ENCODE measurements around the gene MYLK.

Gene MYLK

GRCh38 chr3:123877466-123877865 is 6.7 kb downstream of the MYLK start:
- no peak for DNase-seq

DNA sequence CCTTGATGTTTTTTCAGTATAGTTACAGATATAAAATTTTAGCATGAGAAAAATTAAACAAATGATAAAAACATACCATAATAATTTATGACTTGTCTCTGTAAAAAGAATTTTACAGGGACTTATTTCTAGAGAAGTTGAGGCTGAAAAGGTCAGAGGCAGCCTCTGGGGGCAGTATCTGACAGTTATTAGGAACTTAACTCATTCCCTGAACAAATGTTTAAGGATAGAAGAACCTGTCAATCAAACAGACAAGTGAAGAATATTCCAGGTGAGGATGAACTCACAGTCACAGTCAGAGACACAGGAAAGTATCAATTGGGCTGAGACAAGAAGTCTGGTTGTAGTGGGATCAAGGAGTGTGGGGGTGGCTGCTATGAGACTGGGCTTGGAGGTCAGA is 7.3 kb downstream of the MYLK start:
- no peak for DNase-seq

GRCh38 chr3:123872621-123873020 is 11.5 kb downstream of the MYLK start:
- no peak for DNase-seq

DNA sequence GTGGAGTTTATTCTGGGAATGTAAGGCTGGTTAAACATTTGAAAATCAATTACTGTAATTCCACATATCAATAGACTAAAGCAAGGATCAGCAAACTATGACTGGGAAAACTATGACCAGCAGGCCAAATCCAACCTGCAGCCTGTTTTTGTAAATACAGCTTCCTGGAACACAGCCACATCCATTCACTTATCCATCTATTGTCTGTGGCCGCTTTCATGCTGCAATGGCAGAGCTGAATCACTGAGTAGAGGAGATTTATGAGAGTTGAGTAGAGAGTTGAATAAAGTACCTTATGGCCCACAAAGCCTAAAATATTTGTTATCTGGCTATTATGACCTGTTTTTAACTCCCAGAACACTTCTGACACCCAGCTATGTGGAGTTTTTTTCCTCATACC is 12.2 kb downstream of the MYLK start:
- no peak for DNase-seq

- no peak for DNase-seq
Measured at GRCh38 chr3:123870033-123870432, 14.1 kb downstream of the MYLK start.

DNA sequence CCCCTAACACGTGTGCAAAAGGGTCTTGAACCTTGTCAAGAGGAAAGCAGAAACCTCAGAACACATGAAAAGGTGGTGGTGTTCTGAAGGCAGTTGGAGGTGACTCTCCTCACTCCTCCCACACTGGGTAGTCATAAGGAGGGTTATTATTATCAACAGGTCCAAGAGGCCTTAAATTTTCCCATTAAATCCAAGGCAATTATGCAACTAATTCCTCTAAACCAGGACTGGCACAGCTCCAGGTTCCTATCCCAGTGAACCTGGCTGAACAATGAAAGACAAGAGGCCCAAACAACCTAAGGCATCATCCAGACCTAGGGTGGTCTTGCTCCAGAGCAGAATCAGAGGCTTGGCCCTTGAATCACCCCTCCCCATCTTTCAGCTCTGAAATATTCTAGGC is 15.0 kb downstream of the MYLK start:
- no peak for DNase-seq

GRCh38 chr3:123864706-123865105 is 19.4 kb downstream of the MYLK start:
- no peak for DNase-seq

- DNase-seq, result no peak
Measured at GRCh38 chr3:123862152-123862551, 22.0 kb downstream of the MYLK start.

- DNase-seq, result no peak
Measured at GRCh38 chr3:123861081-123861836, 22.9 kb downstream of the MYLK start.

- no peak for DNase-seq
Measured at GRCh38 chr3:123859177-123859576, 25.0 kb downstream of the MYLK start.

DNA sequence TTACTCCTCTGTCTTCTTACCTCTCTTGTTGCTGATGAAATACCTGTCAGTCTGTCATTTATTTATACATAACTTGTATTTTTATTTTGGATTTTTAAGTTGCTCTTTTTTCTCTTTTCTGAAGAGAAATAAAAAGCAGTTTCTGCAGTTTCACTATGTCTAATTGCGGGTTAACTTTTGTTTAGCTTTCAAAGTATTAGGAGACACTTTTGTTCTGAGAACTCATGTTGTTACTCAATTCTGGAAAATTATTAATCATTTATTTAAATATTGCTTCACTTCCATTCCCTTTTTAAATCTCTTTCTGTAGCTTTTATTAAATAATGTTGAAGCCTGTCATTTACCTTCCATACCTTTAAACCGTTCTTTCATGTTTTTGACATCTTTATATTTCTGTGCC is 29.2 kb downstream of the MYLK start:
- DNase-seq, result no peak

DNA sequence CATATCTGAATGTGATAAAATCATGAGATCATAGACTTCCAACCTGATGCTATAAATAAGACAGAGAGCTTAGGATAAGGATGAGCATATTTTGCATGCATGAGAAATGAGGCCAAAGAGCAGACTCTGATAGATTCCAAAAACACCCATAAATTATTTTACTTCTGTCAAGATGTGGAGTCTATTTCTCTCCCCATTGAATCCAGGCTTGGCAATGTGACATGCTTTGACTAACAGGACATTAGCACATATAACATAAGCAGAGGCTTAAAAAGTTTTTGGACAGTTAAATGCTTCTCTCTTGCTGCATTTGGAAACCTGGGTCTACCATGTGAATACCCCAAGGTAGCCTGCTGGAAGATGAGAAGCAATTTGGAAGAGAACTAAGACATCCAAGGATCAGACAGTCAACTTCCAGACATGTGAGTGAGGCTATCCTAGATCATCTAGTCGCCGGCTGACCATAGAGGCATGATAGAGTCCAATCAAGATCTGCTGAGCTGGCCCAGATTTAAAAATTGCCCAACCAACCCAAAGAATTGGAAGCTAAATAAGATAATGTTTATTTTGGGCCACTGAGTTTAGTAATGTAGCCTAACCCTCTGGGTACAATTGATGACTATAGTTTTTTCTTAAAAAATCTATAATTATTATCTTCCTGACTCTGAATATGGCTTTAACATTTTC is 30.3 kb downstream of the MYLK start:
- DNase-seq, result no peak

DNA sequence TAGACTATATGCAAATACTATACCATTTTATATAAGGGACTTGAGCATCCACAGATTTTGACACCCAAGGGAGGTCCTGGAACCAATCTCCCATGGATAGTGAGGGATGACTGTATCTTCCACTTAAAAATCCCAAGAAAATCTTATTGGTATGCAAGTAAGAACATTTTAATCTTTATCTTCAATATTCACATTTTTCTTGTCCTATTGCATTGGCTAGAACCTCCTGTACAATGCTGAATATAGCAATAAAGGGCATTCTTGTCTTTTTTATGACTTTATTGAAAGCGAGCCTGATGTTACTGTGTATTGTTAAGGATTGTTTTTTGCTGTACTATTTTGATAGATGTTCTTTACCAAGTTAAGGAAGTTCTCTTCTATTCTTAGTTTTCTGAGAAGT is 36.9 kb downstream of the MYLK start:
- no peak for DNase-seq

DNA sequence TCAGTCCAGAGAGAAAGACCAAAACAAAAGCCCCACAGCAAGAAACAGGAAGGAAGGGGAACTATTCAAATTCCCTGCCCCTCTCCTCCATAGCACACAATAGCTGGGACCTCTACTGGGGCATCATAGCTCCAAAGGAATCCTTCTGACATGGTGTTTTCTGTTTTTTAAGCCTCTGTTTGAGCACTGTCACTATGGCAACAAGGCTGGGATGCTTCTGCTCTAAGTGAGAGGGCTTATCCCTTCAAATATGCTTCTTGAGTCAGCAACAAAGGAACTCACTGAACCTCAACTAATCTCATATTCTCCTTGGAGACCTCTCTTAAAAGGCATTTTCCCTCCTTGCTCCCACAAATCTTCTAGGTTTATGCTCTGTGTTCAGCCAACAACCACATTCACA is 40.5 kb downstream of the MYLK start:
- no peak for DNase-seq

GRCh38 chr3:123842711-123843110 is 41.4 kb downstream of the MYLK start:
- DNase-seq, result no peak

DNA sequence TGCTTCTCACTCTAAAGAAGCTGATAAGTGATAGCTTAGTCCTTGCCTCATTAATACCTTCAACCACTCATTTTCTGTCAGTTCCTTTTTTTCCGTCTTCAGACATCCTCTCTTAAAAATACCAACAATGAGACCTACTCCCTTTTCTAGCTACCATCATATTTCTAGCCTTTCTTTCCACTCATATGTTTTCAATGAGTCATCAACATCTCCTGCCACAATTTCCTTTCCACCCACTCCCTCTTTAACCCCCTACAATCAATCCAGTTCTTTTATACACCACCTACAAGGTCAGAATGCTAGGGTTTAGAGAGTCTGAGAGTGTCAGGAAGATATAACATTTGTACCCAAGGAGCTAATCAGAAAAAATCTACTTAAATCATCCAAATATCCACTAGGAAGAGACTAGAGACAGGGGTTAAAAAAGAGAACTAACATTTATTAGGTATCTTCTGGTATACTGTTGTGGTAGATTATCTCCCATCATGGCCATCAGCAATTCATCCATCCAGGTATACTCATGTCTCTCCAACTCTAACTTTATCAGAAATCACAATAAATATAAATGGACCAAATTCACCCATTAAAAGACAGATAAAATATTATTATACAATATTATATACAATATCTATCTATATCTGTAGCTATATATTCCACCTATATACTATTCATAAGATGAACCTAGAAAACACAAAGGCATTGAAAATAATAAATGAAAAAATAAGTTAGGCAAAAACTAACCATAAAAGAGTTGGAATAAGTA is 42.5 kb downstream of the MYLK start:
- no peak for DNase-seq

DNA sequence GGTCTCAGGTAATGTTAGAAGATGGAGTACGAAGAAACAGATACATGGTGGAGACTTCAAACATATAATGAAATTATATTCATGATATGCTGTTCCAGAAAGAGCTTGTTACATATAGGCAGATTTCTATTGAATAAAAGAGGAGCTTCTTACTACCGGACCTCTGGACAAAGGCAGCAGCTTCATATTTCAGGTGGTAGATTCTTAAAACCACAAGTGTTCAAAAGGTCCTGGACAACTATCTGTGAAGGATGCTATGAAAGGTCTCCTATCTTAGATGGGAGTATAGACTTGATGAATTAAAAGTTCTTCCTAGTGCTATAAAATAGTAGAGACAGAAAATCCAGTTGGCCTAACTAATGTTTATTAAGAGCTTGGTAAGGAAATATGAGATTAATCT is 43.2 kb downstream of the MYLK start:
- DNase-seq, result no peak

DNA sequence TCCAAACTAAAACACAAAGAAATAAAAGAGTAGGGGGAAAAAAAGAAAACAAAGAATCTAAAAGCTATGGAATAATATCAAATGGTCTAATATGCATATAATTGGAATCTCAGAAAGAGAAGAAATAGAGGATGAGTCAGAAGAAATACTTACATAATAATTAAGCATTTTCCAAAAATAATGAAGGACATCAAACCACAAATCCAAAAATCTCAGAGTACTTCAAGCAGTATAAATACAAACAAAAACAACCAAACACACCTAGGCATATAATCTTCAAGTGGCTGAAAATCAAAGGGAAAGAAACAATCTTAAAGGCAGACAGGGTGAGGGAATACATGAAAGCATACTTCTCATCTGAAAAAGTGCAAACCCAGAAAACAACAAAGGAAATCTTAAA is 46.3 kb downstream of the MYLK start:
- DNase-seq, result no peak

- no peak for DNase-seq
Measured at GRCh38 chr3:123834631-123835030, 49.5 kb downstream of the MYLK start.

DNA sequence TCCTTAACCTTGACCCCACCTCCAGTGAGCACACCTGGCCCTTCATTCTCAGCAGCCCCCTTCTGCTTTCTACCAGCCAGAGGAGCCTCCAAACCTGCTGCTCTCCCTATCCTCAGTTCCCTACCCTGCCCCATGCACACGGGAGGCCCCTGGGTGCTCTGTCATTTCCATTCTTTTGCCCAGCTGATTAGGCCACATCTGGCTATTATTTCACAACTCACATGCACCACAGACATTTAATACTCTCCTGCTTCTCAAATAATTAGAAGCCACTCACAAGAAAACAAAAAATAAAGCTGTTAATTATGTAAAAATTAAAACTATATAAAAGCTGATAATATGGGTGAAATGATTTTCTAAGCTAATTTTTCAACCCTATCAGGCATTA is 50.7 kb downstream of the MYLK start:
- DNase-seq, result no peak

DNA sequence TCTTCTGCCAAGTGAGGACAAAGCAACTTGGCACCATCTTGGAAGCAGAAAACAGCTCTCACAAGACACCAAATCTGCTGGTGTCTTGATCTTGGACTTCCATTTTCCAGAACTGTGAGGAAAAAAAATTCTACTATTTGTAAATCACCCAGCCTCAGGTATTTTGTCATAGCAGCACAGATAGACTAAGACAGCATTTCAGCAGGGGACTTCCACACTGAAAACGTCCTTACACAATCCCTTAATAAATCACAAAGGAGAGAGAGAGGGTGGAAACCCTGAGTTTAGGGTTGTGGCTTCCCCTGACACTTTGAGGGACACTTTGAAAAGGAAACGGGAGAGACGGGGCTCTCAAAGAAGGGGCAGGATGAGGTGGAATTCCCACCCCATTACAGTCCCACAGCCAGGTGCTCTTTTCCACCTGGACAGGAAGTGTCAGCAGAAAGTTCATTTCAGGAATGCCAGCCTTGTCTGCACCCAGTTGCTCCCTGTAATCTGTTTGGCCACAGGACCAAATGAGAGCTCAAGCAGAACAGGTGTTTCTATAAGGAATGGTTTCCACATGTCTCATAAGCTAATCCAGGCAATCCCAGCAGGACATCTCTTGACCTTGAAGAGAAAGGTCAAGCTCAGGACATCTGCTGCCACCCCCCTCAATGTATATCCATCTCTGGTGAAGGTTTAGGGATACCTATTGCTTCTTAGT is 51.3 kb downstream of the MYLK start:
- DNase-seq, result no peak

GRCh38 chr3:123831420-123831819 is 52.7 kb downstream of the MYLK start:
- no peak for DNase-seq

- DNase-seq, result no peak
Measured at GRCh38 chr3:123821920-123822319, 62.2 kb downstream of the MYLK start.
